Fibroblast of mammary gland (primary cell): Measurements from ENCODE around the gene OSBP.
A peak's percentile ranks its signal among the peaks of the same experiment; 100 is the strongest.

ENCODE experiments used
- DNase-seq: peaks from one replicate; pipeline ENCODE4 v3.0.0-alpha.2; 2010; ENCODE audit warnings: low read depth
- H3K4me3 ChIP-seq: 2 replicates; pipeline ENCODE4 v1.5.1; 2011; ENCODE audit warnings: low read depth, mild to moderate bottlenecking, low read length, moderate library complexity; ENCODE audit not compliant: control insufficient read depth
- TF ChIP-seq, protein P1 (sequence below): conservative IDR thresholded peaks from 2 replicates; pipeline ENCODE4 v1.5.1; 2011; ENCODE audit warnings: low read depth, low read length, inconsistent platforms; ENCODE audit not compliant: control insufficient read depth, insufficient read depth

Gene OSBP

DNA sequence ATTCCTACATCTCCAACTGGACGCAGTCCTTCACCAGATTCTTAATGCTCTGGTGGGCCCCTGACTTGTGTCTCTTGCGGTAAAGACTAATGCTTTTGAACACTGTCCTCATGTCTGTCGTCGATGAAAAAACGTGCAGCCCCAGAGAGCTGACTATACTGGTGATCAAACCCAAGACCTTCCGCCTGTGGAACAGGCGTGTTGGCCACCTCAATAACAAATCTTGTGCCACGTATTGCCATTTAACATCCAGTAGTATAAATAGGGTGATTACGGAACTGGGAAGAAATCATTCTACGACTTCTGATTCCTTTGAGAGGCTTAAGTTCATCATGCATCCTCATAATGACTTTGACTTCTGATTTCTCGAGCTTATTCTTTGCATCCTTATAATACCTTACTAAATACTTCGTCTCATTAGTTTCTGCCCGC, 58.6 kb downstream of the OSBP start:
- peak overlapping the region; percentile 27 for H3K4me3 ChIP-seq
- TF ChIP-seq, protein P1, sequence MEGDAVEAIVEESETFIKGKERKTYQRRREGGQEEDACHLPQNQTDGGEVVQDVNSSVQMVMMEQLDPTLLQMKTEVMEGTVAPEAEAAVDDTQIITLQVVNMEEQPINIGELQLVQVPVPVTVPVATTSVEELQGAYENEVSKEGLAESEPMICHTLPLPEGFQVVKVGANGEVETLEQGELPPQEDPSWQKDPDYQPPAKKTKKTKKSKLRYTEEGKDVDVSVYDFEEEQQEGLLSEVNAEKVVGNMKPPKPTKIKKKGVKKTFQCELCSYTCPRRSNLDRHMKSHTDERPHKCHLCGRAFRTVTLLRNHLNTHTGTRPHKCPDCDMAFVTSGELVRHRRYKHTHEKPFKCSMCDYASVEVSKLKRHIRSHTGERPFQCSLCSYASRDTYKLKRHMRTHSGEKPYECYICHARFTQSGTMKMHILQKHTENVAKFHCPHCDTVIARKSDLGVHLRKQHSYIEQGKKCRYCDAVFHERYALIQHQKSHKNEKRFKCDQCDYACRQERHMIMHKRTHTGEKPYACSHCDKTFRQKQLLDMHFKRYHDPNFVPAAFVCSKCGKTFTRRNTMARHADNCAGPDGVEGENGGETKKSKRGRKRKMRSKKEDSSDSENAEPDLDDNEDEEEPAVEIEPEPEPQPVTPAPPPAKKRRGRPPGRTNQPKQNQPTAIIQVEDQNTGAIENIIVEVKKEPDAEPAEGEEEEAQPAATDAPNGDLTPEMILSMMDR = no peak
- peak; percentile 52 for DNase-seq

DNA sequence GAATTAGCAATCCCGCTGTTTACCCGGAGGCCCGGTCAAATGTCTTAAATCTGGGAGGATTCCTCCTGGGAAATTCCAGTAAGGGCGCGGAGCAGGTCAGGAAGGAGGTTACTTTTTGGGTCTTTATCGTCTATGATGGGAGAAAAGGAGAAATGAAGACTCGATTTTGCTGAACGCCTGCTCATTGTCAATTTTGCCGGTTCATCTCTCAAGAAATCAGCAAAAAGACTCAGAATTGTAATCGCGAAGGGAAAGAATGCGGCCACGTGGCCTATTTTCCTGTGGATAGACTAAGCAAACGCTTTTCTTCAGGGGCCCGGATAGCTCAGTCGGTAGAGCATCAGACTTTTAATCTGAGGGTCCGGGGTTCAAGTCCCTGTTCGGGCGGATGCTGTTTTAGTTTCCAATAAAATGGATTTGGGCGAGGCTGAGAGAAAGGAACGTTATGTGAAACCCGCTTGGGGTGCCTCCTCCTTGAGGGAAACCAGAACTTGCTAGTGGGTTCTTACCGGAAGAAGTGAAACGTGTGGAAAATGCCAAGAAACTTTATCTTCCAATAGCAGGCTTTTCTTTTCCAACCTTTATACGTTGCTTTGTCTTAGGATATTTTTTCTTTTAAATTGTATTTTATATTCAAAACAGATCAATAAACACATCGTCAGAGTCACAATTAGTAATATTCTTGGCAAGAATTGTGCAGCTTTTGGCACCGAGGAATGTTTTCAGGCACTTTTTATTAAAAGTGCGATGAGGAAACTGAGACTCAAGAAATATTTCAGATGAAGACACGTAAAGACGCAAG, 59.3 kb downstream of the OSBP start:
- peak overlapping the region; percentile 80 for H3K4me3 ChIP-seq
- DNase-seq = peak; percentile 93
- TF ChIP-seq, protein P1 = no peak

DNA sequence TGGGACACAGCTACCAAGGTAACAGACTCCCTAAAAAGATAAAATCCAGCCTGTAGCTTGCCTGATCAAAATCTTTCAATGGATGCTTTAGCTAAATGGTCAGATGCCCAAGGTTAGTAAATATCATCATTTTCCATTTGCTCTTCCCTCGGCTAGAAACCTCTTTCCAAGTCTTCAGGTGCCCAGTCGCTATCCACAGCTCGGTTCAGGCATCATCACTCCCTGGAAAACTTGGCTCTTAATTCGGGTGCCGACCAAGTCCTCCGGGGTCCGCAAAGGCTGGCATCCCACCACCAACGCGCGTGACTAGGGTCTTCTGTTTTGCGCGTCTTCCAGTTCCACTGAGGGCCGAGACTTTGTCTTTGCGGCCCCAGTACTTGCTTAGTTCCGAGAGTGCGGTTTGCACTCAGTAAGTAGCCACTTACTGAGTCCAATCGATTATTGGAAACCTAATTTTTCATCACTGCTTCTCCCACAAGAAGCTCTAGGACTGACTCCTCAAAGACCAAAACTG, 59.9 kb downstream of the OSBP start:
- TF ChIP-seq, protein P1 = no peak

DNA sequence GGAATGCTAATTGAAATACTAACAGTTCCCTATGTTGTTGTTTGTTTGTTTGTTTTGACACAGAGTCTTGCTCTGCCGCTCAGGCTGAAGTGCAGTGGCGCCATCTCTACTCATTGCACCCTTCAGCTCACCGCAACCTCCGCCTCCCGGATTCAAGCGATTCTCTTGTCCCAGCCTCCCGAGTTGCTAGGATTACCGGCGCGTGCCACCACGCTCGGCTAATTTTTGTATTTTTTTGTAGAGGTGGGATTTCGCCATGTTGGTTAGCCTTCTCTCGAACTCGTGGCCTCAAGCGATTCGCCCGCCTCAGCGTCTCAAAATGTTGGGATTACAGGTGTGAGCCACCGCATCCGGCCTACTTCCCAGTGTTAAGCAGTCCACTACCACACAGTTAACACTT, 62.3 kb downstream of the OSBP start:
- TF ChIP-seq, protein P1 = no peak
- DNase-seq = no peak

More for the DNA sequence above, 59.9 kb downstream of the OSBP start:
- DNase-seq = no peak
- peak overlapping the region; percentile 80 for H3K4me3 ChIP-seq

DNA sequence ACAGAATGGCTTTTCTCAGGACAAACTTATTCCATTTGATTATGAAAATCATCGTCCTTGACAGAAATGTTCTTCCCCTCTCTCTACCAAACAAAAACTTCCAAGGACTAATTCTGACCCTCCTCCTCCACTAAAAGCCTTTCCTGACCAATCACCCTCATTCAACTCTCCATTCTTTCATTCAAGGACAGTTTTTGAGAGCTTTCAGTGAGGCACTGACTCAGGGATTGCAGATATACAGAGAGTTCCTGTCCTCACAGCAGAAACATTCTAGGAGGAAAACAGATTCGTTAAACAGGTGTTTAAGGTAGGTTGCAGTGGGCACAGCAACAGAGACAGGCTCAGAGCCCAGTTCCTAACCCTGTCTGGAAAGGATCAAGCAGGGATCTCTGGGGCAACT, 62.7 kb downstream of the OSBP start:
- TF ChIP-seq, protein P1 = no peak

More for the DNA sequence above, 62.3 kb downstream of the OSBP start:
- no peak overlapping the region for H3K4me3 ChIP-seq

DNA sequence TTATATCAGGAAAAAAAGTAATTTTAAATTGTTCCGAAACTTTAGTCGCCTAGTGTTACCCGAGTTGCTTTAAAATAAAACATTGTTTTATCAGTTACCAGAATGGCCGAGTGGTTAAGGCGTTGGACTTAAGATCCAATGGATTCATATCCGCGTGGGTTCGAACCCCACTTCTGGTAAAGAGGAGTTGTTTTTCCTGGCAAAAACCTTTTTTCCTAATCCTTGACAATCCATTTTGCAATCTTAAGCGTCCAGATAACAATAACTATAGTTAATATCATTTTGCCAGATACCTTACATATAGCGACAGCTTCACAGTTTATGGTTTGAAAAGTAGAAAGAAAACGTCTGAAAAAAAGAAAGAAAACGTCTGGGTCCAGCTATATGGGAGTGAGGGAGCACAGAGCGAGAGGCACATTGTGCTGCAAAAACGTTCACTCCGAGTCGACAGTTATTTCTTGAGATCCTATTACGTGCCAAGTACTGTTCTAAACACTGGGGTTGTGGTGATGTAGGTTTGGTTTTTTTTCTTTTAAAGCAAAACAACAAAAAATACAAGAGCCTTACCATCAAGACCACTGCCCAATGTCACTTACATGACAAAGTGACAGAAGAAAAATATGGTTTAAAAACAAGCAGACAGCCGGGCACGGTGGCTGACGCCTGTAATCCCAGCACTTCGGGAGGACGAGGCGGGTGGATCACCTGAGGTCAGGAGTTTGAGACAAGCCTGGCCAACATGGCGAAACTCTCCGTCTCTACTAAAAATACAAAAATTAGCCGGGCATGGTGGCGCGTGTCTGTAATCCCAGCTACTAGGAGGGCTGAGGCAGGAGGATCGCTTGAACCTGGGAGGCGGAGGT, 63.7 kb downstream of the OSBP start:
- peak overlapping the region; percentile 79 for H3K4me3 ChIP-seq
- TF ChIP-seq, protein P1 = no peak
- peak; percentile 91 for DNase-seq

More for the DNA sequence above, 62.7 kb downstream of the OSBP start:
- DNase-seq = no peak
- H3K4me3 ChIP-seq = no peak overlapping the region
